Putamen (tissue), 1 donor: ENCODE measurements around the gene KCNK15.

Source experiments
- DNase-seq: peaks from one replicate; pipeline ENCODE4 v3.0.0-alpha.2; 2016; ENCODE audit warnings: low spot score

Gene KCNK15

GRCh38 chr20:44715499-44716308 lies 30.0 kb upstream of the KCNK15 start:
- DNase-seq: no peak

GRCh38 chr20:44716309-44717106 lies 29.2 kb upstream of the KCNK15 start:
- no peak for DNase-seq

GRCh38 chr20:44717986-44718385 lies 27.7 kb upstream of the KCNK15 start:
- no peak for DNase-seq

DNA sequence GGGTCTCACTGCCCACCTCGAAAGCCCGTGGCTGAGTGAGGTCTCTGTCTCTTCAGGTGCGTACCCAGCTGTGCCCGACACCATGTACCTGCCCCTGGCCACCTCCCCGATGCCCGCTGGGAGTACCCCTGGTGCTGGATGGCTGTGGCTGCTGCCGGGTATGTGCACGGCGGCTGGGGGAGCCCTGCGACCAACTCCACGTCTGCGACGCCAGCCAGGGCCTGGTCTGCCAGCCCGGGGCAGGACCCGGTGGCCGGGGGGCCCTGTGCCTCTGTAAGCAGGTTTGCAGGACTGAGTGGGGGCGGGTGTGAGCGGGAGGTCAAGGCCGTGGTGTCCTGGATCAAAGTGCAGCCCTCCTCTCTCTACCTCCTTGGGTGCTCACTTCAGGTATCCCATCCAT lies 25.8 kb upstream of the KCNK15 start:
- DNase-seq: no peak

- DNase-seq: peak; percentile 79
Measured at GRCh38 chr20:44720621-44720996, 25.1 kb upstream of the KCNK15 start.

- DNase-seq: peak; percentile 40
Measured at GRCh38 chr20:44720997-44721784, 24.5 kb upstream of the KCNK15 start.

GRCh38 chr20:44721785-44722054 lies 23.9 kb upstream of the KCNK15 start:
- DNase-seq: no peak

- no peak for DNase-seq
Measured at GRCh38 chr20:44722990-44723389, 22.7 kb upstream of the KCNK15 start.

DNA sequence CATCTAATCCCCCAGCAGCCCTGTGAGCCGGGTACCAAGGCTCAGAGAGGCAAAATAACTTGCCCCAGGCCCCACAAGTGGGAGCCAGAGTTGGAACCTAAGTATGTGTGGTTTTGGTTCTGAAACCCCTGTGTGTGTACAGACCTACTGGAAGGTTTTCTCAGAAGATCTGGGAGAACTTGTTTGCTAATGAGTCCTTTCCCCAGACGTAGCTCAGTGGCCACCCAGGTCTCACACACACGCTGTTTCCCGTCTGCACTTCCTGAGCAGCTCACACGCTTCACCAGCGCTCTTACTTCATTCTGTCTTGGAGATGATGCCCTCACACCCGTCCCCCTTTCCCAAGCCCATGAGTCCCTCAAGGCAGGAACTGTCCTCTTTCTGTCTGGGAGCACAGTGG lies 22.3 kb upstream of the KCNK15 start:
- DNase-seq: no peak

DNA sequence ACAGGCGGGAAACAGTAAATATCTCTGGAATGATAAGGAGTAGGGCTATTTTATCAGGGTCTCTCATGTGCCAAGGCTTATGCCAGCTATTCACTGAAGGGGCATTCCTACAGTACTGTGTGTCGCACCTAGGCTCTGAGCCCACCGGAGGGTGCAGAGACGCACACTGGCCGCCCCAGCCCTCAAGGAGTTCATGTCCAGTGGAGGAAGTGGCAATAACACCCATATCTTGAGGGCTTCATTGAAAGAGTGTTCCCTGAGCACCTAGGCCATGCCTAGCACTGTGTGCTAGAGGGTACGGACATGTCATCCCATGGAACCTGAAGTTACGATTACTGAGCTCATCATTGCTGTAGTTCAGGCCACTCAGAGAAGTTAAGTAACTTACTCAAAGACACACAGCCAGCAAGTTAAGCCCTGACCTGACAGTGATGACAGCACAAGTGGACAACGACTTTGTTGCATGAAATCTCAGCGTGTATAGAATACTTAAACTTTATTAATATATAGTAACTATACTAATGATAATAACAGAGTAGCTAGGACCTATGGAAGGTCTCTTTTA lies 21.8 kb upstream of the KCNK15 start:
- DNase-seq: no peak

DNA sequence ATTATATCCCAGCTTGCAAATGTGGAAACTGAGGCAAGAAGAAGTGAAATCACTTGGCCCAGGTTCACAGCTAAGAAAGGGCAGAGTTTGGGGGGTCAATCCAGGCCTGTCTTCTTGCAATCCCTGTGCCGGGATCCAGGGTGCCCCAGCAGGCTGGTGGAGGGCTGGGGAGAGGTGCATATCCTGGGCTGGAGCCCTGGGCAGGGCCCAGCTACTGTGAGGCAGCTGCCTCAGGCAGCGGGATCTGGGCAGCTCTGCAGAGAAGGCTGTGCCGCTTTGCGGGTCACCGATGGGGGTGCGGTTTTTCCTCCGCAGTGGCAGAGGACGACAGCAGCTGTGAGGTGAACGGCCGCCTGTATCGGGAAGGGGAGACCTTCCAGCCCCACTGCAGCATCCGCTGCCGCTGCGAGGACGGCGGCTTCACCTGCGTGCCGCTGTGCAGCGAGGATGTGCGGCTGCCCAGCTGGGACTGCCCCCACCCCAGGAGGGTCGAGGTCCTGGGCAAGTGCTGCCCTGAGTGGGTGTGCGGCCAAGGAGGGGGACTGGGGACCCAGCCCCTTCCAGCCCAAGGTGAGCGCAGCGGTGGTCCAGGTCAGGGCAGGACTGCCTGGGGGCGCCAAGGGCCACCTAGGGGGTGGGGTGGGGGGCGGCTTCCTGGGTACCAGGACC lies 21.1 kb upstream of the KCNK15 start:
- no peak for DNase-seq

- DNase-seq: no peak
Measured at GRCh38 chr20:44725837-44726236, 19.8 kb upstream of the KCNK15 start.

- no peak for DNase-seq
Measured at GRCh38 chr20:44727039-44727438, 18.6 kb upstream of the KCNK15 start.

- DNase-seq: no peak
Measured at GRCh38 chr20:44727651-44728050, 18.0 kb upstream of the KCNK15 start.

- peak; percentile 55 for DNase-seq
Measured at GRCh38 chr20:44728801-44729443, 16.7 kb upstream of the KCNK15 start.

GRCh38 chr20:44730441-44730840 lies 15.2 kb upstream of the KCNK15 start:
- no peak for DNase-seq

DNA sequence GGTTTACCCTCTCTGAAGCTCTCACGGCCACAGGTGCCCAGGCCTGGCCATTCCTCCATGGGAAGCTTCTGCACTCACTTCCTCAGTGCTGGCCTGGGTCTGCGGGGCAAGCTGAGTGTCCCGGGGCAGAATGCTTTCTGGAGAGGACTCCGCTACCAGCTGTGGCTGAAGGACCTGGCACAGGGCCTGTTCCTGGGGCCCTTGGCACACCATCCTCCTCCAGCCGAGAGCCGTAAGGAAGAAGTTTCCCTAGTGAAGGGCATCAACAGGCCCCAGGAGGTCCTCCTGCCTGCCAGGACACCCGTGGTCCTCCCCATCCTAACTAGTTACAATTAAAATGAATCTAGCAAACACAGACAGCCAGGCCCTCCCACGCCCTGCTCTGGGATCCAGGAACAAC lies 14.0 kb upstream of the KCNK15 start:
- no peak for DNase-seq

GRCh38 chr20:44732327-44732726 lies 13.3 kb upstream of the KCNK15 start:
- no peak for DNase-seq

DNA sequence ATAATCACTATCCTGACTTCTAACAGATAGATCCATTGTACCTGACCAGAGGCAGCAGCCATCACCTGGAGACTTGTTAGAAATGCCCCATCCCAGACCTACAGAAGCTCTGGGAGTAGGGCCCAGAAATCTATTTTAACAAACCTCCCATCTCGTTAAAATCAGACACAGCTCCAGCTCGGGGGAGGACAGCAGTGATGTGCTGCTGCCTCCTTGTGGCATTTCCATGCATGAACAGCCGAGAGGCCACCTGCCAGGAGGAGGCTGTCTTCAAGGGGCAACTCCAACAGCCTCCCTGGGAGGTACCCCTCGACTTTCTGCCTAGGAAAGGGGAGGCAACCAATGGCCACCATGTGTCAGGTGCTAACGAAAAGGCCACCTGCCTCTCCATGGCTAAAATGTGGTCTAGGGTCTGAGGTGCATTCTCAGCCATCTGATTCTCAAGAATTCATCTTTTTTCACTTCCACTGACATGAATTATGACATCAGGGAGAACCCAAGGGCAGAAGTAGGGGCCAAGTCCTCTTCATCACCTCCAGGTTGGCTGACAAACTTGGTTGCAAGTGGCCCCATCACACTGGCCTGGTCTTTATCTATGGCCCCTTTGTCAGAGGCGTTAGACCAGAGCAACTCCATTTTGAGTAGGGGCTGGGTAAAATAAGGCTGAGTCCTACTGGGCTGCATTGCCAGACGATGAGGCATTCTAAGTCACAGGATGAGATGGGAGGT lies 12.2 kb upstream of the KCNK15 start:
- DNase-seq: peak; percentile 81

DNA sequence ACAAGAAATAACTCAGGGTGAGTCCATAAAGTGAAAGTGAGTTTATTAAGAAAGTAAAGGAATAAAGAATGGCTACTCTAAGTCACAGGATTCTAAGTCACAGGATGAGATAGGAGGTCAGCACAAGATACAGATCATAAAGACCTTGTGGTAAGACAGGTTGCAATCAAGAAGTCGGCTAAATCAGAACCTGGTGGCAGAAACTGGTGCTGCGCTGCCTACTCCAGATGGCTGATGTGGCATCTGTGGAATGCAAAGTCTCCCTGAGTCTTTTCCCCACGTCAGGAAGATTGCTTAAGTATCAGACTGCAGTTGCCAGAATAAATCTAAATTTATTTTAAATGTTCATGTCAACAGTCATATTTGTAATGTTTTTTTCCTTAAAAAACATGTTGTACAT lies 10.7 kb upstream of the KCNK15 start:
- no peak for DNase-seq

DNA sequence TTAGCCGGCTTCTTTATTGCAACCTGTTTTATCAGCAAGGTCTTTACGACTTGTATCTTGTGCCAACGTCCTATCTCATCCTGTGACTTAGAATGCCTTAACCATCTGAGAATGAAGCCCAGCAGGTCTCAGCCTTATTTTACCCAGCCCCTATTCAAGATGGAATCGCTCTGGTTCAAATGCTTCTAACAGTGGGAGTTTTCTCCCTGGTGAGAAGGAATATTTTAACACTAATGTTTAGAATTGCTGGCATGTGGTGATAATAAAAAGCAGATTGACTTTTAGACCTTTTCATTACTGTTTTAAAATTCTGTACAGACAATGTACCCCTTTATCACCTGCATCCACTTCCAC lies 9.9 kb upstream of the KCNK15 start:
- no peak for DNase-seq
